Left colon (tissue), 2 donors: ENCODE measurements around the gene SRGAP2C. TPM values are rescaled to one million over a fixed set of nuclear protein-coding genes. Genes with fewer than 3 reads are reported as not detected.
"Not testable (repeated sequence)": the region's sequence is repeated elsewhere in the genome, so short reads cannot be mapped to it uniquely, and the experiment has no call there.

Source experiments
- ATAC-seq: fragments of 200-7000 bp; cut with Tn5 transposase; one replicate; pipeline ENCODE4 v1.9.1; 2020; ENCODE audit warnings: mild to moderate bottlenecking, moderate library complexity
- DNase-seq, 2 donors: peaks; one replicate each; pipeline ENCODE4 v3.0.0-alpha.2; 2020
- intact Hi-C, 2 donors: fragments of 100-400 bp; cut with DNase I in 1 of 2; cut with micrococcal nuclease in 1 of 2; formaldehyde crosslinking; loops; one replicate each; pipeline versions ENCODE4 v1.11.2 to v1.14.0; 2022; cut with DNase I, micrococcal nuclease
- total RNA-seq, 2 donors: library from RNA; stranded (reverse); fragmentation: NEBNext Ultra II Directional; extraction: Animal tissue kit (Norgen Biotek cat#: 25700); gene quantifications; one replicate each; pipeline ENCODE4 v1.2.1, GENCODE V29; 2021
- donor health status: DM: no; HTN: no; CAD: no.
- donor health status: DM: yes; HTN: yes; CAD: no.

The SRGAP2C gene
- total RNA-seq, 2 donors from 2014 or later = 4.3 to 8.1 TPM

DNA sequence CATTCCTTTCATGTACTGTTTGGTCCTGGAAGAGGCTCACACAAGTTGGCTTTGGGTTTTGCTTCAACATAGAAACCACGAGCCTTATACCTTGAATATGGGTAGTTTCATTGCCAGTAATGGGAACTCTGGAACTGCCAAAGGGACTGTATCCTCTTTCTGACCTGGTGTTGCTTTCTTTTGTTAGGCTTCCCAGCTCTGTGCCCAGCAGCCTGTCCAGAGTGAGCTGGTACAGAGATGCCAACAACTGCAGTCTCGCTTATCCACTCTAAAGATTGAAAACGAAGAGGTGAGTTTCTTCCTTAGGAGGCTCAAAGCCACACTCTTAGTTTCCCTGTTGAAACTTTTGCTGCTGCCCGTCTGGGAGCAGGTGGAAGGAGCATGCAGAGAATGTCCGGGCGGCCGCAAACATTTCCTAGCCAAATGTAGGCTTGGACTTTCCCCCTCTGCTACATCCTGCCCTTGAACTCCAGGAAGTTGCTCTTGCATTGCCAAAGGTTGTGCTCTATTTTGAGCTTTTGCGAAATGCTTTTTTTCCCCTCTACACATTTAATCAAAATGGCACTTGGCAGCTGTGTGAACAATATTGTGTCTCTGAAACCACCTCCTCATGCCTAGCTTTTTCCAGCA lies 201.7 kb downstream of the SRGAP2C start:
- ATAC-seq, DNase-seq, intact Hi-C loops: not testable (repeated sequence)

DNA sequence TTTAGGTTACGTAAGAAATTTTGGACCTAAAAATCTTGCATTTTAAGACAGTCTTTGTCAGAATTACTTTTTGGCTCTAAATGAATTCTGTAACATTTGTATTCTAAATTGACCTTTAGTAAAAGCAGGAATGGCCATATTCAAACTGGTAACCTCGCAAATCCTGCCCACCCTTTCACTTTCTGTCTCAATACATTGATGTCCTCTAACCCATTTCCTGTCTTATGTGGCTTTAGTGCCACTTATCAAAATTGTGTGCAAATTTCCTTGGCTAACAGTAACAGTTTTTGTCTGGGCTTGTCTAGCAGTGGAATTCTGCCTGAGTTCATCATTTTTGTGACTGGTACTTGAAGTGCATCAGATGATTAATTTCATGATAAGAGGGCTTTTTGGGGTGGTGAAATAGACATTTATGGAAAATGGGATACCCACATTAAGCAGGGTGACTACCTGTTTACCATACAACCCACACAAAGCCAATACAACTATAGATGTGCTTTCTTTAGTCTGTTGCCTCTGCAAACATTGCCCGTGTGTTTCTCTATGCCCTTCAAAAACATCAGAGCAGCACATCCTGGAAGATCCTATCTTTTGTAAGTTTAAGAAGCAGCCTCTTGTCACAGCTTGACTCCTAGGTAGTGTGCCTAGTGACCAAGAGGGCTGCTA lies 205.3 kb downstream of the SRGAP2C start:
- DNase-seq, intact Hi-C loops, ATAC-seq: not testable (repeated sequence)

DNA sequence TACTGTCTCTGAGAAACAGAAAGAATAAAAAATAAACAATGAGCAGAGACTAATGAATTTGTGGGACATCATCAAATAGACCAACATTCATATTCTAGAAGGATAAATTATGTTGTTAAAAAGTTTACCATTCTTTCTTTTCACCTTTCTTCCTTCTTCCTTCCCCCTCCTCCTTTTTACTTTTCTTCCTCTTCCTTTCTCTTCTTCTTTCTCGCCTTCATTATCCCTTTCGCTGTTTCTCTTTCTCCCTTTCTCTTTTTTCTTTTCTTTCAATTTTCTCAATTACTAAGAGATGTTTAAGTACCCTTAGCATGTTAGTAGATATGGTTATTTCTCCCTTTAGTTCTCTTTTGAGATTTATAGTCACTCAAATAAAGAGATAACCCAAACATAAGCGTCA lies 207.4 kb downstream of the SRGAP2C start:
- intact Hi-C loops, DNase-seq, ATAC-seq: not testable (repeated sequence)

DNA sequence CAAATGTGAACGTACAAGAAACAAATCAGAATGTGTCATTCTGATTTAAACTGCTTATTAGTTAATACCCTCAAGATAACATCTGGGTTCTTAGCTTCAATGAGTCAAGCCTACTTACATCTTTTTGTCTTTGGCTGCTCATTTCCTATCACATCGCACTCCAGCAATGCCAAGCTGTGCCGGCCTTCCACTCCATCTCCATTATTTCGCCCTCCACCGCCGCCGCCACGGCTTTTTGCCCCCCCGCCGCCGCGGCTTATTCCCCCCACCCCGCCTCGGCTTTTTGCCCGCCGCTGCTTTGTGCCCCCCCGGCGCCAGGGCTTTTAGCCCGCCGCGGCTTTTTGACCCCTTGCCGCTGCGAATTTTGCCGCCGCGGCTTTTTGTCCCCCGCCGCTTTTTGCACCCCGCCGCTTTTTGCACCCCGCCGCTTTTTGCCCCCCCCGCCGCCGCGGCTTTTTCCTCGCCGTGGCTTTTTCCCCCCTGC lies 211.0 kb downstream of the SRGAP2C start:
- ATAC-seq, intact Hi-C loops: not testable (repeated sequence)
- peak in 1 of 2 donors; percentile 11 for DNase-seq

DNA sequence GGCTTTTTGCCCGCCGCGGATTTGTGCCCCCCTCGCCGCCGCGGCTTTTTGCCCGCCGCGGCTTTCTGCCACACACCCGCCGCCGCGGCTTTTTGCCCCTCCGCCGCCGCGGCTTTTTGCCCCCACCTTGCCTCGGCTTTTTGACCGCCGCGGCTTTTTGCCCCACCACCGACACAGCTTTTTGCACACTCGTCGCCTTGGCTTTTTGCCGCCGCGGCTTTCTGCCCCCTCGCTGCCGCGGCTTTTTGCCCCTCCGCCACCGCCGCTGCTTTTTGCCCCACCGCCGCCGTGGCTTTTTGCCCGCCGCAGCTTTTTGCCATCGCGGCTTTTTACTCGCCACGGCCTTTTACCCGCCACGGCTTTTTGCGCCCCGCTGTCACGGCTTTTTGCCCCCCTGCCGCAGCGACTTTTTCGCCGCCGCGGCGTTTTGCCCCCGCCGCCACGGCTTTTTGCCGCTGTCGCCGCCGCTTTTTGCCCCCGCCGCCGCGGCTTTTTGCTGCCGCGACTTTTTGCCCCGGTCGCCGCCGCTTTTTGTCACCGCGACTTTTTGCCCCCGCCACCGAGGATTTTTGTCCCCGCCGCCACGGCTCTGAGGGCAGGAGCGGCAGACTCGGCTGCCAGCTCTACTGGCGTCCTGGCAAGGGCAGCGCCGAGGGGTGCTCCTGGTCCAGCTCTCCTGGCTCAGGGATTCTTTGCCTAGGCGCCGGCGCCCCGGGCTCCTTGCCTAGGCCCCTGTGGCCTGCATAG lies 211.7 kb downstream of the SRGAP2C start:
- DNase-seq = peak; percentile 26 to 27
- ATAC-seq, intact Hi-C loops: not testable (repeated sequence)

DNA sequence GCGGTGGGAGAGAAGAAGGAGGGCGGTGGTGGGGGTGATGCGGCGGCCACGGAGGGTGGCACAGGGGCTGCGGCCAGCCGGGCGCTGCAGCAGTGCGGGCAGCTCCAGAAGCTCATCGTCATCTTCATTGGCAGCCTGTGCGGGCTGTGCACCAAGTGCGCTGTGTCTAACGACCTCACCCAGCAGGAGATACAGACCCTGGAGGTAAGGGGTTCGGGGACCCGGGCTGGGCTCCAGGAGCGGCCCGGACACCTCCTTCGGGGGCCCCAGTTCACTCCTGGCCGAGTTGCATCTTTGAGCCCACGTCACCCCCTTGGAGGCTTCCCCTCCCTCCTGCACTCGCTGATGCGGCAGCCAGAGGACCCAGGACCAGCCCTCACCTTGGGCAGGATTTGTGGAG lies 212.3 kb downstream of the SRGAP2C start:
- DNase-seq, intact Hi-C loops, ATAC-seq: not testable (repeated sequence)

DNA sequence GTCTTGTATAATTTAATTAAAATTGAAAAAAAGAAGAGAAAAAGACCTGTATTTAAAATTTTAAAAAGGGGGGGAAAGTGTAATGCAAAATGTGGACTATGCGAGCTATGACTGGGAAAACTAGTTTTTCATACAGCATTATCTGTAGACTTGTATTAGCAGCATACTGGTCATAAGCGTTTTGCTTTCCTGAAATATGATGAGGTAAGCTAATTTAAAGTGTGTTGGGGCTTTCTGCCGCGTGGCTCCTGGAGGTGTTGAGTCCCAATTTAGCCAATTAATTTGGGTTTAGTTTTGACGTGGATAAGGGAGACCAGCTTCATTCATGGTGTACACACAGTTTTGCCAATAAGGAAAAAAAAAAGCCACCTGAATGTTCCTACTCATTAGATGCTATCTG lies 214.4 kb downstream of the SRGAP2C start:
- intact Hi-C loops, DNase-seq, ATAC-seq: not testable (repeated sequence)

DNA sequence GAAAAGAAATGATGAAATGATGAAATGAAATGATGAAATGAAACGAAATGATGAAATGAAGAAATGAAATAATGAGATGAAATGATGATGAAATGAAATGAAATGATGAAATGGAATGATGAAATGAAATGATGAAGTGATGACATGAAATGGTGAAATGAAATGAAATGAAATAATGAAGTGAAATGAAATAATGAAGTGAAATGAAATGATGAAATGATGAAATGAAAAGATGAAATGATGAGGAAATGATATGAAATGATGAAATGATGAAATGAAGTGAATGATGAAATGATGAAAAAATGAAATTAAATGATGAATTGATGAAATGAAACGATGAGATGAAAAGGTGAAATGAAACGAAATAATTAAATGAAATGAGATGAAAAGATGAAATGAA lies 215.3 kb downstream of the SRGAP2C start:
- ATAC-seq, DNase-seq, intact Hi-C loops: not testable (repeated sequence)

DNA sequence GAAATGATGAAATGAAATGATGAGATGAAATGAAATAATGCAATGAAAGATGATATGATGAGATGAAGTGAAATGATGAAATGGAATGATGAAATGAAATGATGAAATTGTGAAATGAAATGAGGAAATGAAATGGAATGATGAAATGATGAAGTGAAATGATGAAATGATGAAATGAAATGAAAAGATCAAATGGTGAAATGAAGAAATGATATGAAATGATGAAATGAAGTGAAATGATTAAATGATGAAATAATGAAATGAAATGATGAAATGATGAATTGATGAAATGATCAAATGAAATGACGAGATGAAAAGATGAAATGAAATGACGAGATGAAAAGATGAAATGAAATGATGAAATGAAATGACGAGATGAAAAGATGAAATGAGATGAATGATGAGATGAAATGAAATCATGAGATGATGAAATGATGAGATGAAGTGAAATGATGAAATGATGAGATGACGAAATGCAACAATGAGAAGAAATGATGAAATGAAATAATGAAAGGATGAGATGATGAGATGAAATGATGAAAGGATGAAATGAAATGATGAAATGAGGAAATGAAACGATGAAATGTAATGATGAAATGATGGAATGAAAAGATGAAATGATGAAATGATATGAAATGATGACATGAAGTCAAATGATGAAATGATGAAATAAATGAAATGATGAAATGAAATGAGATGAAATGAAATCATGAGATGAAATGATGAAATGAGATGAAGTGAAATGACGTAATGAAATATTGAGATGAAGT lies 216.0 kb downstream of the SRGAP2C start:
- DNase-seq, intact Hi-C loops, ATAC-seq: not testable (repeated sequence)

DNA sequence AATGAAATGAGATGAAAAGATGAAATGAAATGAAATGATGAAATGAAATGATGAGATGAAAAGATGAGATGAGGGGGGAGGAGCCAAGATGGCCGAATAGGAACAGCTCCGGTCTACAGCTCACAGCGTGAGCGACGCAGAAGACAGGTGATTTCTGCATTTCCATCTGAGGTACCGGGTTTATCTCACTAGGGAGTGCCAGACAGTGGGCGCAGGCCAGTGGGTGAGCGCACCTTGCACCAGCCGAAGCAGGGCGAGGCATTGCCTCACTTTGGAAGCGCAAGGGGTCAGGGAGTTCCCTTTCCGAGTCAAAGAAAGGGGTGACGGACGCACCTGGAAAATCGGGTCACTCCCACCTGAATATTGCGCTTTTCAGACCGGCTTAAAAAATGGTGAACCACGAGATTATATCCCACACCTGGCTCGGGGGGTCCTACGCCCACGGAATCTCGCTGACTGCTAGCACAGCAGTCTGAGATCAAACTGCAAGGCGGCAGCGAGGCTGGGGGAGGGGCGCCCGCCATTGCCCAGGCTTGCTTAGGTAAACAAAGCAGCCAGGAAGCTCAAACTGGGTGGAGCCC lies 216.7 kb downstream of the SRGAP2C start:
- DNase-seq = peak in 1 of 2 donors; percentile 11
- ATAC-seq, intact Hi-C loops: not testable (repeated sequence)

DNA sequence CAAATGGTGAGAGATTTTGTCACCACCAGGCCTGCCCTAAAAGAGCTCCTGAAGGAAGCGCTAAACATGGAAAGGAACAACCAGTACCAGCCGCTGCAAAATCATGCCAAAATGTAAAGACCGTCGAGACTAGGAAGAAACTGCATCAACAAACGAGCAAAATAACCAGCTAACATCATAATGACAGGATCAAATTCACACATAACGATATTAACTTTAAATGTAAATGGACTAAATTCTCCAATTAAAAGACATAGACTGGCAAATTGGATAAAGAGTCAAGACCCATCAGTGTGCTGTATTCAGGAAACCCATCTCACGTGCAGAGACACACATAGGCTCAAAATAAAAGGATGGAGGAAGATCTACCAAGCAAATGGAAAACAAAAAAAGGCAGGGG lies 218.5 kb downstream of the SRGAP2C start:
- intact Hi-C loops, DNase-seq, ATAC-seq: not testable (repeated sequence)

DNA sequence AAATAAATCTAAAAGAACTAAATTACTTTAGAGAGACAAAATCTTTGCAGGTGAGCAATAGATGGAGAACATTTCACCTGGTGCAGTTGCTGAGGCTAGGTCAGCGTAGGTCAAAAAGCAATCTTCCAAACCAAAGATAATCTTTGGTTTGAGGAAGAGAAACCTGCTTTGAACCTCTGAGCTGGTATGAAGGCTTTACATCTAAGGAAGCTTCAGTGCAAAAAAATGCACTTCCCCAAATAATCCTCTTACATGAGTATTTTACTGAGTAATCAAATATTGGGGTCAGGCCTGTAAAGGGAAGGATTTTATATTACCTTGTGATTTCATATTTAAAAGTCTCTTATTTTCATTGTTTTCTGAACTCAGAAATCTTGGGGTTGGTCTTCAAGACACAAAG lies 223.6 kb downstream of the SRGAP2C start:
- ATAC-seq = no peak
- intact Hi-C loops = no loop called here
- DNase-seq = no peak

DNA sequence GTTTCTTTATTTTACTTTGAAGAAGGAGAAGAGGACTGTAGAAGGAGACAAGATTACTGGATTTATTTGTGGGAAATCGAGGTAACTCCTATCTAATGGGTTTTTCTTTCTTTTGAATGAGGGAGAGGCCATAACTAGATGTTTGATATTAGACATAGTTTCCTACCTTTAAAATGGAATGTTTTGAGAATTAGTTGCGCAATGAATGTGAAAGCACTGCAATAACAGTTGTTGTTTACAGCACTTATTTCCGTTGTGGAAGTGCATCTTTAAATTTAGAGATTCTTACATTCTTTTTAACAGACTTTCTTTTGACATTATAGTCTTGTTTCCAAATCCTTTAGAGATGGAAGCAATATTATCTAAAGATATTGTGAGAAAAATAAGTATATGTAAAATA lies 229.0 kb downstream of the SRGAP2C start:
- ATAC-seq (no peak), DNase-seq (no peak)
- intact Hi-C loops = no loop called here

DNA sequence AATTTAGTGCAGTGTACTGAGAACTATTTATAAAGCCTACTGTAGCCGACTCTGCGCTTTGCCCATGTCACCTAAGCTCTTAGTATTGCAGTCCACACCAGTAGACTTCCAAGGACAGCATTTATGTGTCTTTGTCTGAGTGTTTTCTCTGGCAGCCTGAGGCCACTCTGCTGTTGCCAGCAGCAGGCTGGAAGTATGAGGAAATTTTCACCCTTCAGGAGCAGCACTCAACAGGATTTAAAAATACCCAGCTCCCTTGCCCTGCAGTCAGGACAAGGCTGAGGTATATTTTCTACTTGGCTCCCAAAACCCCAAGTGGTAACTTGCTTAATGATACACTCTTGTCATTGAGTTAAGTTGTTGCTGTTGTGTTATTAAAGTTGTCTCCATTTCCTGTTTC lies 230.1 kb downstream of the SRGAP2C start:
- DNase-seq = no peak
- intact Hi-C loops = no loop called here
- no peak for ATAC-seq

DNA sequence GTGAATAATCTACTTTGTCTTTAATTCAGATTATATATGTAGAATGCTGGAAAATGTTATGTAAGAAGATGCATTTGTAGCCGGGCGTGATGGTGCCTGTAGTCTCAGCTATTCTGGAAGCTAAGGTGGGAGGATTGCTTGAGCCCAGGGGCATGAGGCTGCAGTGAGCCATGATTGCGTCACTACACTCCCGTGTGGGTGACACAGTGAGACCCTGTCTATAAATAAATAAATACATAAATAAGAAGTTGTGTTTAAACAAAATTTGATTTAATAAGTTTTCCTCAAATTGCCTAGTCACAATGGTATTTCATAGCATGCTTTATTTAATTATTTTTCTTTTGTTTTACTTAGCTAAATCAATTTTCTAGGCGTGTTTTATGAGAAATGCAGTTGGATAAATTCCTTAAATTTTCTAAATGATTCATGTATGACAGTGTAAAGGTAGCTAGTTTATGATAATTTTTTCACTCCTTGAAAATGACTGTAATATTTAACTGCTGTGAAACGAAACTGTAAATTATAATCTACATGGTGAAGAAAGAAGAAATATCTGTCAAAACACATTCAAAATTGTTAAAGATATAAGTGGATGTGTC lies 232.6 kb downstream of the SRGAP2C start:
- DNase-seq (no peak), ATAC-seq (no peak)
- intact Hi-C loops = no loop called here

DNA sequence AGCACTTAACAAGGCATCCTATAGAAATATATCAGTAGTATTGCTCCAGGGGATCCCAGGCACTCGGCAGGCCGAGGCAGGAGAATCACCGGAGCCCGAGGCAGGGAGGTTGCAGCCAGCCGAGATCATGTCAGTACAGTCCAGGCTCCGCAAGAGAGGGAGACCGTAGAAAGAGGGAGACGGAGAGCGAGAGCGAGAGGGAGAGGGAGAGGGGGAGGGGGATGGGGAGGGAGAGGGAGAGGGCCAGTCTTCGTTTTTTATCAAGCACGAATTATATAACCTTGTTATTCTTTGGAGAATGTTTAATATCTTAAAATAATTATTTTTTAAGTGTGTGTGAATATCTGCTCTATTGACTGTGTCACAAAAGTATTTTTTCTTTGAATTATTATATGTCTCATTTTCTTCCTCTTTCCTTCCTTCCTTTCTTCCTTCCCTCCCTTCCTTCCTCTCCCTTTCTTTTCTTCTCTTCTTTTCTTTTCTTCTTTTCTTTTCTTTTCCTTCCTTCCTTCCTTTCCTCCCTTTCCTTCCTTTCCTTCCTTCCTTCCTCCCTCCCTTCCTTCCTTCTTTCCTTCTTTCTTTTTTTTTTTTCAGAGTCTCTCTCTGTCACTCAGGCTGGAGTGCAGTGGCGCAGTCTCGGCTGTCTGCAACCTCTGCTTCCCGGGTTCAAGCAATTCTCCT lies 233.7 kb downstream of the SRGAP2C start:
- no peak for ATAC-seq
- intact Hi-C loops = no loop called here
- DNase-seq = no peak

DNA sequence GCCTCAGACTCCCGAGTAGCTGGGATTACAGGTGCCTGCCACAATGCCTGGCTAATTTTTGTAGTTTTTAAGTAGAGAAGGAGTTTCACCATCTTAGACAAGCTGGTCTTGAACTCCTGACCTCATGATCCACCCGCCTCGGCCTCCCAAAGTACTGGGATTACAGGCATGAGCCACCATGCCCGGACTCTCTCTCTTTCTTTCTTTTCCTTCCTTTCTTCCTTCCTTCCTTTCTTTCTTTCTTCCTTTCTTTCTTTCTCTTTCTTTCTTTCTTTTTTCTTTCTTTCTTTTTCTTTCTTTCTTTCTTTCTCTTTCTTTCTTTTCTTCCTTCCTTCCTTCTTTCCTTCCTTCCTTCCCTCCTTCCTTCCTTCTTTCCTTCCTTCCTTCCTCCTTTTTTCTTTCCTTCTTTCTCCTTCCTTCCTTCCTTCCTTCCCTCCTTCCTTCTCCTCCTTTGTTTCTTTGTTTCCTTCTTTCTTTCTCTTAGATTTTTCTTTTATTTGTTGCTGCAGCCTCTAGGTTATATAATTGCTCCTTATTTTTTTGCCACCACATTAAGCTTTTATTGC lies 234.4 kb downstream of the SRGAP2C start:
- DNase-seq, intact Hi-C loops, ATAC-seq: not testable (repeated sequence)
